Adrenal gland (tissue), 5 donors: Measurements from ENCODE around the gene NDUFC2.

Source experiments
- CTCF ChIP-seq, 6 experiments: fragments of 450-650 bp in 4 of 6; fragments of 200-600 bp in 2 of 6; sonication (generic) in 1 of 6; IDR thresholded peaks; 1 replicate in 5 of 6; 2 replicates in 1 of 6; pipeline versions ENCODE4 v1.5.1 to v1.8.0; 2016 to 2021; ENCODE audit warnings: antibody characterized with exemption in 6 of 6, mild to moderate bottlenecking in 2 of 6, moderate library complexity in 1 of 6
- POLR2A ChIP-seq, 2 donors: fragments of 450-650 bp; IDR thresholded peaks; one replicate each; pipeline ENCODE4 v1.6.1; 2017; ENCODE audit warnings: antibody characterized with exemption in 2 of 2, mild to moderate bottlenecking in 2 of 2, moderate library complexity in 1 of 2
- donor health status: DM: no; HTN: no; CAD: no.

GRCh38 chr11:78127403-78127802 is 47.7 kb upstream of the NDUFC2 start:
- no peak for TF ChIP-seq CTCF (IDR thresholded peaks at IDR 0.05)
- TF ChIP-seq POLR2A (IDR thresholded peaks at IDR 0.05): no peak
